Peyer's patch (tissue), 4 donors: Measurements from ENCODE around the gene PHACTR1.

Experiments used
- CTCF ChIP-seq, 6 experiments: fragments of 450-650 bp in 4 of 6; fragments of 200-600 bp in 2 of 6; sonication (generic) in 1 of 6; IDR thresholded peaks; one replicate each; pipeline ENCODE4 v1.5.1; 2017 to 2019; ENCODE audit warnings: antibody characterized with exemption in 6 of 6, mild to moderate bottlenecking in 3 of 6, moderate library complexity in 1 of 6
- POLR2A ChIP-seq, 2 donors: fragments of 450-650 bp; IDR thresholded peaks; one replicate each; pipeline ENCODE4 v1.5.1; 2017; ENCODE audit warnings: antibody characterized with exemption in 2 of 2, mild to moderate bottlenecking in 2 of 2, moderate library complexity in 2 of 2

- no peak for TF ChIP-seq CTCF (IDR thresholded peaks at IDR 0.05)
- no peak for TF ChIP-seq POLR2A (IDR thresholded peaks at IDR 0.05)
Observed at GRCh38 chr6:13131935-13132661, 415.5 kb downstream of the PHACTR1 start.
